Midbrain (tissue), 1 donor: ENCODE measurements around the gene MB21D2.
A peak's percentile ranks its signal among the peaks of the same experiment; 100 is the strongest.

ENCODE experiments used
- DNase-seq: peaks from one replicate; lab custom pipeline; 2025; lab: John Stamatoyannopoulos, UW

The MB21D2 gene

GRCh38 chr3:192921793-192922192, 4.1 kb upstream of the MB21D2 start:
- DNase-seq, result no peak

- DNase-seq, result no peak
Observed at GRCh38 chr3:192920411-192920810, 2.8 kb upstream of the MB21D2 start.

DNA sequence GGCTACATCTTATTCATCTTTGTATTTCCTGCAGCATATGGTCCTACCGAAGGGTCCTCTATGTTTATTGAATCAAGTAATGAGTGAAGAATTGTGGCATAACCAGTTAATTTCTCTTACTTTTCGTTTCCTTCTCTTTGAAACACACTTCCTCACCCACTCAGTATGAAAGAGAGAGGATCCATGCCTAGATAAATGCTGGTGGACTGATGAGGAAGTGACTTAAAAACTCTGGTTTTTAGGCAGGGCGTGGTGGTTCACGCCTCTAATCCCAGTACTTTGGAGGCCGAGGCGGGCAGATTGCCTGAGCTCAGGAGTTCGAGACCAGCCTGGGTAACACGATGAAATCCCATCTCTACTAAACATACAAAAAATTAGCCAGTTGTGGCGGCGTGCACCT, 2.2 kb upstream of the MB21D2 start:
- no peak for DNase-seq

DNA sequence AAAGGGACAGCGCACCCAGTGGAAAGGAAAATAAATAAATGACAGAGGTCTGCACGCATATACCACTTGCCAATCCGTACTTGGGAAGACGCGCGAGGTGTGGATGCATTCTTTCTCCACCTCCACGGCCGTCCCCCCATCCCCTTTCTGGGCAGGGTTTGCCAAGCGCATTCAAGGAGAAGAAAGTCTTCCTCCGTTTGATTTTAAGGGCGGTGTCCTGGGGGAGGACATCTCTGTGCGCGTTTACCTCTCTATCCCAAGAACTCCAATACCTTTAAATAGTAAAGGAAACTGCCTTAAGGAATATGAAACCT, 576 bp upstream of the MB21D2 start:
- no peak for DNase-seq

- DNase-seq, result peak; percentile 64
Observed at GRCh38 chr3:192917028-192917403, 640 bp downstream of the MB21D2 start.

DNA sequence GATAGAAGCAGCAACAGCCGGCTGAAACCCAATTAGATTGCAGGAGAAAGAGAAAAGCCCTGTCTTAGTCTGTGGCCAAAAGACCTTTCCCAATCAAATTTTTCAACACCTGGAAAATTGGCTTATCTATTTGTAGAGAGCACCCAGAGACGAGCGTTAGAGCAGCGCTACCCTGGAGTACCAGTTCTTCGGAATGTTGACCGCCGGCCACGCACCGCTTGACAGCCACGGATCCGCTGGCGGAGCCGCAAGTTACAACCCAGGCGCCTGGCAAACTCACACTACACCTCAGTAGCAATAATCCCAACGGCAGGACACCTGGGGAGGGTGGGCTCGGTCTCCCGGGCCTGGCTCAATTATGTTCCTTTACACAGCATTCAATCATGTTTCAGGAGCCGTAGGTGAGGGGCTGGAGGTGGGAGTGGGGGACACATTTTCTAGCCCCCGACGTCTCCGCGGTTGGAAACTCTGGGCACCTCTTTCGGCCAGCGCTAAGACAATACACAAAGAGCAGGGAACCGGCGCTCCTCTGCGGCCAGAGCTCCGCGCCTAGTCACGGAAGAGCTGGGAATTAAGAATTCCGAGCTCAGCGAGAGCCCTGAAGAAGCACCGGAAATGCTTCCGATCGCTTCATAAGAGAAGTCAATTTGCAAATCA, 1.2 kb downstream of the MB21D2 start:
- no peak for DNase-seq

GRCh38 chr3:192915722-192916121, 1.9 kb downstream of the MB21D2 start:
- no peak for DNase-seq

- peak; percentile 63 for DNase-seq
Observed at GRCh38 chr3:192915304-192915703, 2.4 kb downstream of the MB21D2 start.

DNA sequence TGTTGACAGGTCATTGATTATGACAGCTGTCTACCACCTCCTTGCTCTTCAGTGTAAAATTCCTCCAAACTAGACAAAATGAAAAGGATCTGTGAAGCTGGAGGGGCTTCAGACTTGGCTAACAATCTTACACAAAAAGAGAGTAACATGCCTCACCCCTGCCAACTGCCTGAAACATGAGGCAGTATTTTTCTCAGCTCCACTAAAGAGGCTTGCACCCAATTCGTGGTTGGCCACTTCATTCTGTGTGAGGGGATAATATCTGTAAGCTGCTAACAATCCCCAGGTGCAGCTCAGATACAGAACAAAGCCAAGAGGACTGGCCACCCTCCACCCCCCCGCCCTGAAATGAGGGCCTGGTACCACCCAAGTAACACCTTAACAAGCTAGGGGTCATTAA, 2.8 kb downstream of the MB21D2 start:
- DNase-seq, result no peak

DNA sequence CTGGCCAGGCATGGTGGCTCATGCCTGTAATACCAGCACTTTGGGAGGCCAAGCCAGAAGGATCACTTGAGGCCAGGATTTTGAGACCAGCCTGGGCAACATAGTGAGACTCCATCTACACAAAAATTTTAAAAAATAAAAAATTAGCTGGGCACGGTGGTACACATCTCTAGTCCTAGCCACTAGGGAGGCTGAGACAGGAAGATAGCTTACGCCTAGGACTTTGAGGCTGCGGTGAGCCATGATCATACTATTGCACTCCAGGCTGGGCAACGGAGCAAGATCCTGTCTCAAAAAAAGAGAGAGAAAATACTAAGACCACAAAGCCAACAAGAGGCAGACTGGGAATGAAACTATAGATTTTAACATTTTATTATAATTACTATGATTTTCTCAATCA, 4.1 kb downstream of the MB21D2 start:
- no peak for DNase-seq

DNA sequence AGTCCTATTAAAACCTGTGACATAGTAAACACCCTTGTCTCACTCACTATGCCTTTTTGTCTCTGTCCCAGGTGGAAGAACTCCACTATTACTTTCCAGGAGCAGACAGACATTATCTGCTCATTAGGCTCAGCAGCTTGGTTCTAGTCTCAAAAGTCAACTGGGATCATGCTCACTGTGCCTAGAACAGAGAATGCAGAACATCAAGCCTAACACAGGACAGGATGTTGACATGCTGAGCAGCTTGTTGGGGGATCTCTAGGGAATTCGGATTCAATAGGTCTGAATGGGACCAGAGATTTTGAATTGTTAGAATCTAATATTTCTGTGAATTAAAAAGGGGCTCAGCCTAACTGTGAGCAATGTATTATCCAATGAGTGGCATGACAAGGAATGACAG, 6.4 kb downstream of the MB21D2 start:
- DNase-seq, result no peak

- no peak for DNase-seq
Observed at GRCh38 chr3:192907784-192908183, 9.9 kb downstream of the MB21D2 start.

- no peak for DNase-seq
Observed at GRCh38 chr3:192906940-192907339, 10.7 kb downstream of the MB21D2 start.

DNA sequence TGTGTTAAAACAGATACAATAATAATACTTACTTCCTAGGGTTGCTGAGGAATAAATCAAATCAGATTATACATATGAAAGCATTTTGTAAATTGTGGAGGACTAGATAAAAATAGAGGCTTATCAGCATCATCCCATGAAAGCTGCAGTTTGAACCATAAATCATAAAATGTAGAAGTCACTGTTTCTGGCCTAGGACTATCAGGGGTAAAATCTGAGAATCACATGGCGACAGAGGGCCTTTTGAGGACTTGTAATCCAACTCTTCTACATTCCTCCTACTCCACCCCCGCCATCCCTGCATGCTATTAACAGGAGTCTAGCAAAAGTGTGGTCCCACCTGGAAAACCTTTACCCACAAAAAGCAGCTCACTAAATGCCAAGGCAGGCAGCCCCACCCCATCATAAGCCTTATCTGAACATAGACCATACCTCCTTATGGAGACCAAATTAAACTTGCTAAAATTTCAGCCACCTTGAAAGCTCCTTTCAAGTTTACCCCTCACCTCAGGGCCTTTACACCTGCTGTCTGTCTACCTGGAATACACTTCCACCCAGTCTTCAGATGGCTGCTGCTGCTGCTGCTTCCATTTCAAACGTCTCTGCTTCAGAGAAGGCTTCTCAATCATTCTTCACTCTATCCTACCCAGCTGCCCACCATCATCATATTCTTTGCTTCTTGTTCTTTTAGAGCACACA, 11.5 kb downstream of the MB21D2 start:
- no peak for DNase-seq

GRCh38 chr3:192904632-192905289, 12.9 kb downstream of the MB21D2 start:
- DNase-seq, result no peak

DNA sequence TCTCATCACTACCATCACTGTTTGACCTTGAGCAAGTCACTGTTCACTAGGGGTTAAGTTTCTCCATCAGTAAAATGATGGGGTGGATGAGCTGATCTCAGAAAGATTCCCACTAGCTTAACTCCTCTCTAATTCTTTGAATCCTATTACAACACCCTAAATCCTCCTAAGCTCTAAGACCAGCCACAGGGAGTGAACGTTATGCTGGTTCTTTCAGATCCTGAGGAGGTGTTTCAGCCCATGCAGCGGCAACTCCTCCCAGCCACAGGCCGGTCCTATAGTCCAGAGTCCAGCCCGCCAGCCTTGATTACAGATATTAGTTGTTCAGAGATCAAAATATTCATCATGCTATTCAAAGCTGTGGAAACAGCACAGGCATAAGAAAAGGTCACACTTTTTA, 15.1 kb downstream of the MB21D2 start:
- DNase-seq, result no peak

DNA sequence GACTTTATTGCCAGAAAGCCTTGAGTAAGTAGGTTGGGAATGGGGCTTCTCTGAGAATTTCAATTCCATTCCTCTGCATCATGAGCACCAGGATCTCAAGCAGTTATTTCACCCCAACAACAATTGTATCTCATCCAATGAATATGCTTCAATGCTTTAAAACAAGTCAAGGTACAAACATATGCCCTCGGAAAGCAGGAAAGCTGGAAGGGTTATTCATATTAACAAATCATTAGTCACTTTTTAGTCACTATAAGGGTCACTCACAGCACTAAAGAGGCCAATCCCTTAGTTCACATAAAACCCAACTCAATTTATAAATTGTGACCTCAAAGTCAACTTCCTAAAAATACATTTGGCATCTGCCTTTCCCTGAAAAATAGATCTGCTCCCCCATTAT, 16.2 kb downstream of the MB21D2 start:
- no peak for DNase-seq

- DNase-seq, result no peak
Observed at GRCh38 chr3:192899540-192899982, 18.1 kb downstream of the MB21D2 start.

DNA sequence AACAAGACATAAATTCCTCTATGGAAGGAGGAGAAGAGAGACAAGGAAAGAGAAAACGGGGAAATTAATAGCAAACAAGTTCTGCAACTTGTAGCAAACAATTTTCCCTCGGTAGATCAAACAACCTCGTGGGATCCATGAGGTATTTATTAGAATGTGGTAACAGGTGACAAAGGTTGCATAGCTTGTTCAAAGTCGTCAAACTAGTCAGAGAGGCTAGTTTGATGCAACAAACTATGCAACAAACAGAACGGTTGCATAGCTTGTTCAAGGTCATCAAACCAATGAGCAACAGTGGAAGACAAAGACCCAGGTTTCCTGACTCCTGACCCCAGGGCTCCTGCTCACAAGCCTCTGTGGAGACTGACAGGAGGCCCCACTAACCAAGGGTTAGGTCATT, 20.7 kb downstream of the MB21D2 start:
- no peak for DNase-seq

- DNase-seq, result no peak
Observed at GRCh38 chr3:192896208-192896607, 21.4 kb downstream of the MB21D2 start.

DNA sequence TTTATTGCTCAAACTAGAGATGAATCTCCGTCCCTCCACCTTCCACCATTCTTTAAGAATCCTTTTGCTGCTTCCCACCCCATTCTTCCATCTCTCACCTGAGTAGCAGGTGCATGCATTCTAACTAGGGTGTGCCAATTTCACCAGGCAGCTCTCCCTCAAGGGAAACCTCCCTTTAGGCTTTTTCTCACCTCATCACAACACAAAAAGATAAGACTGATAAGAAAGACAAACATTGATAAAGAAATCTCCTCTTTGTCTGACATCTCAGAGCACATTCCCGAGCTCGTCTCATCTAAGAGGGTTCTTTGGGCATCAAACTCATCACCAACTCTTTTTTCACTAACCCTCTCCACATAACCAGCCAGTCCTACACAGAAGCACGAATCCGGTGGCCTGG, 23.0 kb downstream of the MB21D2 start:
- no peak for DNase-seq

DNA sequence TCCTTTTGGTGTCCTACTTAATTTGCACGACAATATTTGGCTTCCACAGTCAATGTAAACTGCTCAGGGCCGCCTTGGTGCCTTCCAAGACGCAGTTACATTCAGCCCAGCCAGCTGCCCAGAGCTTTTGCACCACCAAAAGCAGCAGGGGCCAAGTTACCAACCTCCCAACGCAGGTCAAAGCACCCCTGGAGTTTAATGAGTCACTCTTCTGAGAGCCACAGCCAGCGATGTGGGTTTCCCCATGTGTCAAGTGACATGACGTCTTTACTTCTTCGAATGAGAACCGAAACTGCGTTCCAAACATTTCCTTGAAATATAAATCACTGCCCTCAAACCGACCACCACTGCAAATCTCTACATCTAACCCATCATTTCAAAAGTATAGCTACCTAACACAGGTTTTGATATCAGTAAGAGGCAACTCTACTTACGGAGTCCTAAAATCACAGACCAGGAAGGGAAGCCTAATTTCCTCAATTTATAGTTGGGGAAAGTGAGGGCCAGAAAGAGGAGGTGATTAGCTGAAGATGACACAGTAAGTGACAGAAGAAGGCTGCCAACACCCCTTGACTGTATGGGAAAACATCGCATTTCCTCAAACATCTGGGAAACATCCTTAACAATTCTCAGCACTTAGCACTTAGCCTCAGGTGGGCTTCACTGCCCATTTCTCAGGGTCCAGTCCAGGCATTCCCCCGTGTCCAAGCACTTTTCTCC, 24.5 kb downstream of the MB21D2 start:
- peak; percentile 9 for DNase-seq
